GM23338 (cell line): Measurements from ENCODE around the gene ADTRP. TPM values are rescaled to one million over a fixed set of nuclear protein-coding genes. Genes with fewer than 3 reads are reported as not detected.

Experiments
- ATAC-seq: fragments of 200-7000 bp; cut with Tn5 transposase; 3 replicates; pipeline ENCODE4 v1.9.1; 2020
- DNase-seq: peaks from one replicate; pipeline ENCODE4 v3.0.0-alpha.2; 2015; ENCODE audit warnings: low spot score
- H2AFZ ChIP-seq: fragments of 200-600 bp; sonication (generic); 2 replicates; pipeline ENCODE4 v1.8.0; 2016; ENCODE audit warnings: antibody characterized with exemption, mild to moderate bottlenecking, moderate library complexity
- H3F3A ChIP-seq: fragments of 200-600 bp; sonication (generic); replicated peaks from 2 replicates; pipeline ENCODE4 v1.8.0; 2017; ENCODE audit warnings: antibody characterized with exemption, mixed run types, low read depth
- H3K27ac ChIP-seq: fragments of 200-600 bp; sonication (generic); 2 replicates; pipeline ENCODE4 v1.6.1; 2016; ENCODE audit warnings: low read depth
- H3K27me3 ChIP-seq: fragments of 200-600 bp; sonication (generic); 2 replicates; pipeline ENCODE4 v1.8.0; 2016; ENCODE audit warnings: mild to moderate bottlenecking, mixed run types, moderate library complexity; ENCODE audit not compliant: insufficient read depth
- H3K36me3 ChIP-seq: fragments of 200-600 bp; sonication (generic); 2 replicates; pipeline ENCODE4 v1.8.0; 2016; ENCODE audit warnings: mild to moderate bottlenecking; ENCODE audit not compliant: insufficient read depth
- H3K4me1 ChIP-seq: fragments of 200-600 bp; sonication (generic); 2 replicates; pipeline ENCODE4 v1.8.0; 2016; ENCODE audit warnings: mild to moderate bottlenecking, moderate library complexity; ENCODE audit not compliant: insufficient read depth
- H3K4me2 ChIP-seq: fragments of 200-600 bp; sonication (generic); 2 replicates; pipeline ENCODE4 v1.7.1; 2017; ENCODE audit warnings: mixed run types
- H3K4me3 ChIP-seq: fragments of 200-600 bp; sonication (generic); 2 replicates; pipeline ENCODE4 v1.6.1; 2016; ENCODE audit warnings: mixed run types
- H3K79me2 ChIP-seq: fragments of 200-600 bp; sonication (generic); replicated peaks from 2 replicates; pipeline ENCODE4 v1.8.0; 2017; ENCODE audit warnings: mild to moderate bottlenecking; ENCODE audit not compliant: insufficient read depth
- H3K9me2 ChIP-seq: fragments of 200-600 bp; sonication (generic); 2 replicates; pipeline ENCODE4 v1.8.0; 2017; ENCODE audit not compliant: insufficient read depth
- H4K20me1 ChIP-seq: fragments of 200-600 bp; sonication (generic); replicated peaks from 2 replicates; pipeline ENCODE4 v1.8.0; 2017; ENCODE audit warnings: mild to moderate bottlenecking; ENCODE audit not compliant: insufficient read depth
- H3K27ac Mint-ChIP-seq: 2 replicates; pipeline ENCODE4 v1.8.0; 2020; ENCODE audit warnings: inconsistent platforms, mild to moderate bottlenecking, moderate library complexity, mixed read lengths
- H3K27me3 Mint-ChIP-seq: 3 replicates; pipeline ENCODE4 v1.8.0; 2022; ENCODE audit warnings: low read depth, mild to moderate bottlenecking, moderate library complexity, mixed read lengths, inconsistent platforms; ENCODE audit not compliant: insufficient read depth, poor library complexity
- H3K36me3 Mint-ChIP-seq: 3 replicates; pipeline ENCODE4 v1.8.0; 2021; ENCODE audit warnings: low read depth, mild to moderate bottlenecking, inconsistent platforms, moderate library complexity, mixed read lengths
- H3K4me1 Mint-ChIP-seq: 3 replicates; pipeline ENCODE4 v1.8.0; 2020; ENCODE audit warnings: mild to moderate bottlenecking, inconsistent platforms, mixed read lengths
- H3K4me3 Mint-ChIP-seq: 3 replicates; pipeline ENCODE4 v1.8.0; 2021; ENCODE audit warnings: moderate library complexity, mild to moderate bottlenecking, inconsistent platforms, mixed read lengths
- H3K9me3 Mint-ChIP-seq: 3 replicates; pipeline ENCODE4 v1.8.0; 2020; ENCODE audit warnings: moderate library complexity, mild to moderate bottlenecking, inconsistent platforms, mixed read lengths
- CREB1 ChIP-seq: fragments of 250-450 bp; sonication (Bioruptor Pico); IDR thresholded peaks from 2 replicates; pipeline ENCODE4 v1.5.0; 2020; ENCODE audit warnings: low read depth, mild to moderate bottlenecking, moderate library complexity
- ETS1 ChIP-seq: IDR thresholded peaks from 2 replicates; pipeline ENCODE4 v1.6.1; 2016; ENCODE audit warnings: antibody characterized with exemption
- EZH2phosphoT487 ChIP-seq: fragments of 200-600 bp; sonication (generic); IDR thresholded peaks from one replicate; pipeline ENCODE4 v1.8.1; 2018; ENCODE audit warnings: antibody characterized with exemption; ENCODE audit not compliant: unreplicated experiment
- JUNB ChIP-seq: IDR thresholded peaks from one replicate; pipeline ENCODE4 v1.6.1; 2016; ENCODE audit warnings: antibody characterized with exemption; ENCODE audit not compliant: unreplicated experiment
- NANOG ChIP-seq: IDR thresholded peaks from 2 replicates; pipeline ENCODE4 v1.6.1; 2016; ENCODE audit warnings: antibody characterized with exemption, borderline replicate concordance
- POLR2AphosphoS5 ChIP-seq: IDR thresholded peaks from 2 replicates; pipeline ENCODE4 v1.6.1; 2016; ENCODE audit warnings: antibody characterized with exemption, low read depth
- REST ChIP-seq: IDR thresholded peaks from one replicate; pipeline ENCODE4 v1.6.1; 2018; ENCODE audit warnings: antibody characterized with exemption; ENCODE audit not compliant: unreplicated experiment
- STAT1 ChIP-seq: IDR thresholded peaks from one replicate; pipeline ENCODE4 v1.6.1; 2016; ENCODE audit warnings: antibody characterized with exemption; ENCODE audit not compliant: unreplicated experiment
- ZNF114 ChIP-seq: fragments of 250-450 bp; sonication (Bioruptor Pico); IDR thresholded peaks from 2 replicates; pipeline ENCODE4 v1.5.0; 2020; ENCODE audit warnings: mild to moderate bottlenecking, moderate library complexity
- ZNF331 ChIP-seq: fragments of 250-450 bp; sonication (Bioruptor Pico); IDR thresholded peaks from 2 replicates; pipeline ENCODE4 v1.5.0; 2020; ENCODE audit warnings: low read depth, mild to moderate bottlenecking, moderate library complexity
- polyA plus RNA-seq: library from polyadenylated mRNA; unstranded; fragments of >200 nt; fragmentation: Nextera tagmentation; extraction: Ambion mirVana; gene quantifications from 2 replicates; pipeline ENCODE4 v1.2.1, GENCODE V29; 2016
- total RNA-seq: library from RNA; depleted of rRNA; stranded (reverse); fragments of >200 nt; shearing (Covaris generic); gene quantifications from 2 replicates; pipeline ENCODE4 v1.2.3, GENCODE V29; 2014
- TF ChIP-seq, protein P1 (sequence below), 2 experiments: fragments of 200-600 bp in 1 of 2; sonication (generic) in 1 of 2; conservative IDR thresholded peaks; 2 replicates each; pipeline versions ENCODE4 v1.5.1 to v1.6.1; 2016 to 2017; ENCODE audit warnings: antibody characterized with exemption in 2 of 2, low read depth in 2 of 2, mild to moderate bottlenecking in 2 of 2, moderate library complexity in 1 of 2

ADTRP gene
- total and polyA plus RNA-seq, 2 experiments from 2014 or later = not detected

GRCh38 chr6:11819486-11819885, 40.9 kb upstream of the ADTRP start:
- no peaks in the 10 kb centered on the region for H3K27me3 Mint-ChIP-seq
- no peaks in the 10 kb centered on the region for H3K4me1 ChIP-seq
- H3K36me3 Mint-ChIP-seq = no peaks in the 10 kb centered on the region
- no peaks in the 10 kb centered on the region for H3K27me3 ChIP-seq
- no peak overlapping the region for H3K4me3 ChIP-seq
- no peaks in the 10 kb centered on the region for H4K20me1 ChIP-seq
- H3K27ac Mint-ChIP-seq = no peak overlapping the region
- no peak overlapping the region for H3K4me3 Mint-ChIP-seq
- no peaks in the 10 kb centered on the region for H3K79me2 ChIP-seq
- ATAC-seq (no peak), DNase-seq (no peak)
- no peak overlapping the region for H3K4me2 ChIP-seq
- no peaks in the 10 kb centered on the region for H3K36me3 ChIP-seq
- H2AFZ ChIP-seq = no peak overlapping the region
- no peak overlapping the region for H3K27ac ChIP-seq
- peaks cover 7% of the 10 kb centered on the region; the same call in 1 of the 2 replicates for H3K9me2 ChIP-seq
- TF ChIP-seq, protein P1, sequence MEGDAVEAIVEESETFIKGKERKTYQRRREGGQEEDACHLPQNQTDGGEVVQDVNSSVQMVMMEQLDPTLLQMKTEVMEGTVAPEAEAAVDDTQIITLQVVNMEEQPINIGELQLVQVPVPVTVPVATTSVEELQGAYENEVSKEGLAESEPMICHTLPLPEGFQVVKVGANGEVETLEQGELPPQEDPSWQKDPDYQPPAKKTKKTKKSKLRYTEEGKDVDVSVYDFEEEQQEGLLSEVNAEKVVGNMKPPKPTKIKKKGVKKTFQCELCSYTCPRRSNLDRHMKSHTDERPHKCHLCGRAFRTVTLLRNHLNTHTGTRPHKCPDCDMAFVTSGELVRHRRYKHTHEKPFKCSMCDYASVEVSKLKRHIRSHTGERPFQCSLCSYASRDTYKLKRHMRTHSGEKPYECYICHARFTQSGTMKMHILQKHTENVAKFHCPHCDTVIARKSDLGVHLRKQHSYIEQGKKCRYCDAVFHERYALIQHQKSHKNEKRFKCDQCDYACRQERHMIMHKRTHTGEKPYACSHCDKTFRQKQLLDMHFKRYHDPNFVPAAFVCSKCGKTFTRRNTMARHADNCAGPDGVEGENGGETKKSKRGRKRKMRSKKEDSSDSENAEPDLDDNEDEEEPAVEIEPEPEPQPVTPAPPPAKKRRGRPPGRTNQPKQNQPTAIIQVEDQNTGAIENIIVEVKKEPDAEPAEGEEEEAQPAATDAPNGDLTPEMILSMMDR (conservative IDR thresholded peaks at IDR 0.05; ENCODE audit: low read depth in 2 of 2) = no peak
- TF ChIP-seq ETS1 (no peak), POLR2AphosphoS5 (no peak), ZNF114 (CRISPR knock-in tag) (no peak), EZH2phosphoT487 (no peak), STAT1 (no peak), NANOG (no peak), REST (no peak), JUNB (no peak)
- H3K4me1 Mint-ChIP-seq = no peaks in the 10 kb centered on the region
- H3K9me3 Mint-ChIP-seq = peaks cover 3% of the 10 kb centered on the region; the same call in 1 of the 3 replicates
- no peaks in the 10 kb centered on the region for H3F3A ChIP-seq

DNA sequence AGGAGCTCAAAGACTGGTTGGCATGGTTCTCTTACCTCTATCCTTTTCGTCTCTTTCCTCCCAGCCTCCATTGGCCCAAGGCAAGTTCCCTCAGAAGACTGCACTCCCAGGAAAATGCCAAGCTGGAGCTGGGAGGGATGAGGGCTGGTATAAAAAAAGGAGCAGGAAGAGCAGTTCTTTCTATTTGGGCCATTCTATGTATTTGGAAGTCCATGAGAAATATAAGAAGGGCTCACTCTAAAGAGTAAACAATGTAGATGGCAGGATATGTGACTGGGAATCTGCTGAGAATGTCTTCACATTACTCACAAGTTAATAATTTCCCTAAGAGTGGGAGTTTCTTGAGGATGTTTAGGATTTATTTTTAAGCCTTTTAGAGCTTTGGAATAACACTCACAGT, 36.6 kb upstream of the ADTRP start:
- no peak overlapping the region for H3K4me3 ChIP-seq
- H3K79me2 ChIP-seq = no peaks in the 10 kb centered on the region
- DNase-seq = no peak
- H3K4me2 ChIP-seq = no peak overlapping the region
- peaks cover 11% of the 10 kb centered on the region; the same call in 1 of the 2 replicates for H3K9me2 ChIP-seq
- no peak overlapping the region for H3K27ac ChIP-seq
- H3K36me3 ChIP-seq = no peaks in the 10 kb centered on the region
- H4K20me1 ChIP-seq = no peaks in the 10 kb centered on the region
- ATAC-seq = no peak
- Mint-ChIP-seq H3K4me3 (no peak overlapping the region), H3K9me3 (peaks cover 3% of the 10 kb centered on the region; the same call in 1 of the 3 replicates), H3K4me1 (0 out of 3 replicates have a peak, but pooled peaks cover 4% of the 10 kb centered on the region), H3K27ac (no peak overlapping the region), H3K27me3 (peaks cover 2% of the 10 kb centered on the region), H3K36me3 (no peaks in the 10 kb centered on the region)
- H3F3A ChIP-seq = no peaks in the 10 kb centered on the region
- H2AFZ ChIP-seq = peak overlapping the region; percentile 32; the same call in 1 of the 2 replicates
- H3K27me3 ChIP-seq = no peaks in the 10 kb centered on the region
- no peaks in the 10 kb centered on the region for H3K4me1 ChIP-seq
- TF ChIP-seq REST (no peak), CREB1 (CRISPR knock-in tag) (no peak), NANOG (no peak), JUNB (no peak), POLR2AphosphoS5 (no peak), ZNF331 (CRISPR knock-in tag) (no peak), EZH2phosphoT487 (no peak)
- TF ChIP-seq, protein P1 (conservative IDR thresholded peaks at IDR 0.05; ENCODE audit: low read depth in 2 of 2) = no peak
